Parathyroid adenoma (tissue), 2 donors: ENCODE data around the gene MAP7D2.

ENCODE experiments used
- H2AFZ ChIP-seq: fragments of 300-600 bp; sonication (generic); one replicate; pipeline ENCODE4 v1.7.0; 2017; ENCODE audit warnings: antibody characterized with exemption, mild to moderate bottlenecking
- H3K27ac ChIP-seq: fragments of 300-600 bp; sonication (generic); one replicate; pipeline ENCODE4 v1.7.0; 2017
- H3K27me3 ChIP-seq: fragments of 300-600 bp; sonication (generic); one replicate; pipeline ENCODE4 v1.7.0; 2017; ENCODE audit warnings: low read length; ENCODE audit not compliant: control insufficient read depth, insufficient read depth
- H3K36me3 ChIP-seq: fragments of 300-600 bp; sonication (generic); one replicate; pipeline ENCODE4 v1.7.0; 2017; ENCODE audit warnings: low read length; ENCODE audit not compliant: control insufficient read depth, insufficient read depth
- H3K4me1 ChIP-seq: fragments of 300-600 bp; sonication (generic); one replicate; pipeline ENCODE4 v1.7.0; 2017; ENCODE audit warnings: control low read depth
- H3K4me2 ChIP-seq: fragments of 300-600 bp; sonication (generic); one replicate; pipeline ENCODE4 v1.7.0; 2017; ENCODE audit warnings: low read length
- H3K4me3 ChIP-seq: fragments of 300-600 bp; sonication (generic); one replicate; pipeline ENCODE4 v1.7.0; 2017; ENCODE audit warnings: low read depth, low read length
- H3K79me2 ChIP-seq: fragments of 300-600 bp; sonication (generic); one replicate; pipeline ENCODE4 v1.7.0; 2017; ENCODE audit warnings: control low read depth
- H3K9ac ChIP-seq: fragments of 300-600 bp; sonication (generic); one replicate; pipeline ENCODE4 v1.7.0; 2017; ENCODE audit warnings: mild to moderate bottlenecking
- H3K9me3 ChIP-seq: fragments of 300-600 bp; sonication (generic); one replicate; pipeline ENCODE4 v1.7.0; 2017; ENCODE audit warnings: low read length; ENCODE audit not compliant: control insufficient read depth
- CTCF ChIP-seq: fragments of 300-600 bp; sonication (generic); IDR thresholded peaks from one replicate; pipeline ENCODE4 v1.7.0; 2017; ENCODE audit warnings: antibody characterized with exemption, mild to moderate bottlenecking
- donor health status: primary hyperparathyroidism.

The MAP7D2 gene

GRCh38 chrX:19960913-19961312 lies 155.8 kb downstream of the MAP7D2 start:
- no peak for TF ChIP-seq CTCF
- Histone ChIP-seq H3K9ac (no peak overlapping the region), H3K27ac (no peak overlapping the region), H3K4me2 (no peak overlapping the region), H3K79me2 (no peaks in the 10 kb centered on the region), H3K4me3 (no peak overlapping the region), H3K4me1 (no peaks in the 10 kb centered on the region), H3K36me3 (no peaks in the 10 kb centered on the region), H2AFZ (no peak overlapping the region), H3K9me3 (no peaks in the 10 kb centered on the region), H3K27me3 (no peaks in the 10 kb centered on the region)

- Histone ChIP-seq H3K27me3 (no peaks in the 10 kb centered on the region), H3K9me3 (no peaks in the 10 kb centered on the region), H3K36me3 (no peaks in the 10 kb centered on the region), H3K4me3 (no peak overlapping the region), H3K9ac (no peak overlapping the region), H3K4me1 (no peaks in the 10 kb centered on the region), H3K27ac (no peak overlapping the region), H2AFZ (no peak overlapping the region), H3K79me2 (no peaks in the 10 kb centered on the region), H3K4me2 (no peak overlapping the region)
- TF ChIP-seq CTCF: no peak
Measured at GRCh38 chrX:19958552-19959486, 157.9 kb downstream of the MAP7D2 start.

GRCh38 chrX:19956923-19957322 lies 159.8 kb downstream of the MAP7D2 start:
- Histone ChIP-seq H3K9me3 (no peaks in the 10 kb centered on the region), H3K36me3 (no peaks in the 10 kb centered on the region), H3K4me2 (no peak overlapping the region), H3K27ac (no peak overlapping the region), H3K27me3 (no peaks in the 10 kb centered on the region), H2AFZ (no peak overlapping the region), H3K9ac (no peak overlapping the region), H3K79me2 (no peaks in the 10 kb centered on the region), H3K4me3 (no peak overlapping the region), H3K4me1 (no peaks in the 10 kb centered on the region)
- TF ChIP-seq CTCF: no peak
